Coronary artery (tissue), 2 donors: ENCODE data around the gene FBXO44.

Experiments used
- DNase-seq: peaks from one replicate; pipeline ENCODE4 v3.0.0-alpha.2; 2017; ENCODE audit warnings: low spot score
- H3K27ac ChIP-seq, 2 donors: fragments of 200-600 bp; sonication (generic); one replicate each; pipeline ENCODE4 v1.5.1; 2016 to 2019
- H3K4me3 ChIP-seq: fragments of 200-600 bp; sonication (generic); 2 replicates; pipeline ENCODE4 v1.5.1; 2016; ENCODE audit warnings: mild to moderate bottlenecking, moderate library complexity
- CTCF ChIP-seq: fragments of 200-600 bp; sonication (generic); IDR thresholded peaks from one replicate; pipeline ENCODE4 v1.5.1; 2019; ENCODE audit warnings: antibody characterized with exemption

The FBXO44 gene

GRCh38 chr1:11701551-11701961 lies 46.9 kb downstream of the FBXO44 start:
- H3K4me3 ChIP-seq: peak overlapping the region; percentile 43
- no peak for TF ChIP-seq CTCF
- no peak for DNase-seq
- no peak overlapping the region for H3K27ac ChIP-seq

- Histone ChIP-seq H3K27ac (no peak overlapping the region), H3K4me3 (peak overlapping the region; percentile 43)
- no peak for DNase-seq
- no peak for TF ChIP-seq CTCF
These were observed 47.5 kb downstream of the FBXO44 start for GRCh38 chr1:11701981-11702803.

- no peak for TF ChIP-seq CTCF
- H3K27ac ChIP-seq: no peak overlapping the region
- DNase-seq: no peak
- no peak overlapping the region for H3K4me3 ChIP-seq
These were observed 48.9 kb downstream of the FBXO44 start for GRCh38 chr1:11703357-11704193.

GRCh38 chr1:11704194-11704529 lies 49.5 kb downstream of the FBXO44 start:
- Histone ChIP-seq H3K4me3 (no peak overlapping the region), H3K27ac (no peak overlapping the region)
- no peak for TF ChIP-seq CTCF
- DNase-seq: no peak

- no peak for DNase-seq
- no peak overlapping the region for H3K27ac ChIP-seq
- TF ChIP-seq CTCF: no peak
- H3K4me3 ChIP-seq: no peak overlapping the region
These were observed 50.2 kb downstream of the FBXO44 start for GRCh38 chr1:11704691-11705475.

- no peak for DNase-seq
- TF ChIP-seq CTCF: no peak
- Histone ChIP-seq H3K4me3 (no peak overlapping the region), H3K27ac (no peak overlapping the region)
These were observed 50.9 kb downstream of the FBXO44 start for GRCh38 chr1:11705596-11705995.
